ENCODE measurements around the gene GAS1. TPM values are rescaled to one million over a fixed set of nuclear protein-coding genes. Genes with fewer than 3 reads are reported as not detected.

Gene GAS1
- total and polyA plus RNA-seq, 10 donors, result 2.0 to 13.2 (median 5.4) TPM

- H3K27me3 ChIP-seq (replicated peaks in 1 of 7), result no peaks in the 10 kb centered on the region
These were observed 31.1 kb upstream of the GAS1 start for GRCh38 chr9:86978413-86978812.

GRCh38 chr9:86977205-86977835, 30.0 kb upstream of the GAS1 start:
- Histone ChIP-seq H3K4me3 (no peak overlapping the region), H3K9me3 (no peaks in the 10 kb centered on the region), H3K4me1 (no peaks in the 10 kb centered on the region), H3K27ac (no peak overlapping the region), H3K36me3 (no peaks in the 10 kb centered on the region), H3K27me3 (replicated peaks in 1 of 7) (no peaks in the 10 kb centered on the region)
- no peak for TF ChIP-seq POLR2AphosphoS5 (IDR thresholded peaks at IDR 0.05)
- TF ChIP-seq POLR2A (IDR thresholded peaks at IDR 0.05), result no peak
- no peak for TF ChIP-seq CTCF (IDR thresholded peaks at IDR 0.05 in 8 of 11, conservative IDR thresholded peaks at IDR 0.05 in 3 of 11)
- 84 to 96% (median 87%) methylated on average over 4 of the region's 4 CpGs for WGBS, 5 donors
- intact Hi-C loops (cut with DNase I; ENCODE audit: low total_unique reads), result no loop called here
- no peak for DNase-seq

More at GRCh38 chr9:86978413-86978812, 31.1 kb upstream of the GAS1 start:
- Histone ChIP-seq H3K36me3 (no peaks in the 10 kb centered on the region), H3K4me1 (no peaks in the 10 kb centered on the region), H3K9me3 (no peaks in the 10 kb centered on the region), H3K4me3 (no peak overlapping the region), H3K27ac (no peak overlapping the region)
- intact Hi-C loops (cut with DNase I; ENCODE audit: low total_unique reads), result no loop called here
- no peak for TF ChIP-seq POLR2A (IDR thresholded peaks at IDR 0.05)
- TF ChIP-seq CTCF (IDR thresholded peaks at IDR 0.05 in 8 of 11, conservative IDR thresholded peaks at IDR 0.05 in 3 of 11), result no peak
- no peak for TF ChIP-seq POLR2AphosphoS5 (IDR thresholded peaks at IDR 0.05)
- DNase-seq, result no peak
- WGBS, 5 donors, result 78 to 95% (median 91%) methylated on average over 2 of the region's 2 CpGs

- DNase-seq, result no peak
- H3K27me3 ChIP-seq (replicated peaks in 1 of 7), result peaks cover 0 to 7% (median 0%) of the 10 kb centered on the region in 7 donors
- no peak overlapping the region for H3K27ac ChIP-seq
- H3K9me3 ChIP-seq, result no peaks in the 10 kb centered on the region
- no peak overlapping the region for H3K4me3 ChIP-seq
- no peak for TF ChIP-seq POLR2A (IDR thresholded peaks at IDR 0.05)
- TF ChIP-seq POLR2AphosphoS5 (IDR thresholded peaks at IDR 0.05), result no peak
- TF ChIP-seq CTCF (IDR thresholded peaks at IDR 0.05 in 8 of 11, conservative IDR thresholded peaks at IDR 0.05 in 3 of 11), result no peak
- intact Hi-C loops (cut with DNase I; ENCODE audit: low total_unique reads), result no loop called here
- H3K36me3 ChIP-seq, result no peaks in the 10 kb centered on the region
- H3K4me1 ChIP-seq, result no peaks in the 10 kb centered on the region
These were observed 28.3 kb upstream of the GAS1 start for GRCh38 chr9:86975606-86976005.

- no peak overlapping the region for H3K4me3 ChIP-seq
- H3K27me3 ChIP-seq (replicated peaks in 1 of 7), result peaks cover 0 to 7% (median 0%) of the 10 kb centered on the region in 7 donors
- no peak for TF ChIP-seq CTCF (IDR thresholded peaks at IDR 0.05 in 8 of 11, conservative IDR thresholded peaks at IDR 0.05 in 3 of 11)
- no peak overlapping the region for H3K27ac ChIP-seq
- DNase-seq, result no peak
- no peaks in the 10 kb centered on the region for H3K36me3 ChIP-seq
- H3K9me3 ChIP-seq, result no peaks in the 10 kb centered on the region
- no peaks in the 10 kb centered on the region for H3K4me1 ChIP-seq
- WGBS, 5 donors, result 58 to 78% (median 74%) methylated on average over 2 of the region's 2 CpGs
- intact Hi-C loops (cut with DNase I; ENCODE audit: low total_unique reads), result no loop called here
These were observed 27.7 kb upstream of the GAS1 start for GRCh38 chr9:86975036-86975435.

Measured in spleen (tissue), 11 donors.